ENCODE measurements around the gene RTF1. TPM values are rescaled to one million over a fixed set of nuclear protein-coding genes. Genes with fewer than 3 reads are reported as not detected.
A peak's percentile ranks its signal among the peaks of the same experiment; 100 is the strongest.

Gene RTF1
- total and polyA plus RNA-seq, 2 donors (not counting 1 experiment from before 2014, with no cell fraction given), result 11.9 to 39.4 TPM

GRCh38 chr15:41494922-41495735, 78.2 kb downstream of the RTF1 start:
- no peaks in the 10 kb centered on the region for H3K9me3 Mint-ChIP-seq (ENCODE audit: insufficient read depth)
- peak overlapping the region; percentile 78 for H3K4me3 Mint-ChIP-seq
- peaks cover 15% of the 10 kb centered on the region for H4K20me1 ChIP-seq (ENCODE audit: control insufficient read depth, insufficient read depth, low read length, poor library complexity, severe bottlenecking)
- H3K4me3 ChIP-seq (ENCODE audit: control extremely low read depth in 1 of 5, extremely low read depth in 1 of 5, insufficient read depth in 1 of 5, low read depth in 2 of 5, low read length in 4 of 5), result peak overlapping the region in 4 of 5 experiments; percentile 35 to 81 (median 64)
- intact Hi-C loops (cut with micrococcal nuclease), result no loop called here
- ATAC-seq (ENCODE audit: low read depth) (peak; percentile 16), DNase-seq (peak; percentile 77)
- CTCF ChIA-PET, result interaction anchor here (0.7 kb wide), 1 partner anchor 29 kb away, joined by 4 read pairs; no protein-coding TSS in a partner anchor
- TF ChIP-seq CTCF (IDR thresholded peaks at IDR 0.05) (peak; percentile 31), EZH2 (IDR thresholded peaks at IDR 0.05; ENCODE audit: borderline replicate concordance, insufficient read depth, low read depth, low read length, poor library complexity, severe bottlenecking) (peak; percentile 64)
- H3K9me3 ChIP-seq (ENCODE audit: control extremely low read depth in 1 of 3, control insufficient read depth in 2 of 3, insufficient read depth in 1 of 3, low read length in 2 of 3), result peaks cover 0 to 22% (median 0%) of the 10 kb centered on the region in 3 donors
- H3K9ac ChIP-seq (ENCODE audit: low read length), result peak overlapping the region; percentile 64
- POLR2A ChIA-PET, result interaction anchor here (0.6 kb wide), 1 partner anchor 204 kb away, joined by 3 read pairs; no protein-coding TSS in a partner anchor
- H3K27me3 ChIP-seq (replicated peaks in 1 of 4; ENCODE audit: control extremely low read depth in 1 of 4, control insufficient read depth in 3 of 4, insufficient read depth in 4 of 4, low read length in 3 of 4), result peaks cover 0 to 87% (median 42%) of the 10 kb centered on the region in 4 experiments
- peaks cover 54% of the 10 kb centered on the region for H3K27me3 Mint-ChIP-seq
- no peaks in the 10 kb centered on the region for H3K79me2 ChIP-seq (ENCODE audit: control insufficient read depth, insufficient read depth, low read length)
- 4% methylated on average over 59 of the region's 60 CpGs for WGBS (ENCODE audit: insufficient coverage)
- peak overlapping the region; percentile 93 for H2AFZ ChIP-seq (ENCODE audit: insufficient read depth, low read depth, low read length, poor library complexity, severe bottlenecking)
- no peaks in the 10 kb centered on the region for H3K36me3 ChIP-seq (replicated peaks in 1 of 2; ENCODE audit: control extremely low read depth in 1 of 2, control insufficient read depth in 1 of 2, extremely low read depth in 1 of 2, insufficient read depth in 2 of 2, low read length in 1 of 2)
- no peak overlapping the region for H3K27ac Mint-ChIP-seq
- H3K4me1 ChIP-seq (ENCODE audit: control insufficient read depth in 2 of 2, insufficient read depth in 2 of 2, low read length in 2 of 2), result peaks cover 41 to 43% of the 10 kb centered on the region in 2 donors
- H3K4me1 Mint-ChIP-seq, result peaks cover 22% of the 10 kb centered on the region
- H3K4me2 ChIP-seq (replicated peaks; ENCODE audit: low read depth, low read length, poor library complexity, severe bottlenecking), result peak overlapping the region; percentile 100
- no peak overlapping the region for H3K27ac ChIP-seq (ENCODE audit: low read length in 2 of 2)
